AG20443 (cell line): ENCODE measurements around the gene MTA1.

Experiments
- DNase-seq: peaks from one replicate; pipeline ENCODE4 v3.0.0; 2012; ENCODE audit warnings: low spot score, mixed read lengths

MTA1 gene

GRCh38 chr14:105445901-105446845 is 26.5 kb downstream of the MTA1 start:
- no peak for DNase-seq

- no peak for DNase-seq
These were observed 27.3 kb downstream of the MTA1 start for GRCh38 chr14:105446971-105447370.

GRCh38 chr14:105447651-105448640 is 28.3 kb downstream of the MTA1 start:
- no peak for DNase-seq

GRCh38 chr14:105448706-105449111 is 29.1 kb downstream of the MTA1 start:
- DNase-seq = peak; percentile 97

- DNase-seq = no peak
These were observed 29.9 kb downstream of the MTA1 start for GRCh38 chr14:105449276-105450122.

- DNase-seq = no peak
These were observed 30.5 kb downstream of the MTA1 start for GRCh38 chr14:105450123-105450505.

- DNase-seq = no peak
These were observed 31.5 kb downstream of the MTA1 start for GRCh38 chr14:105450864-105451720.

GRCh38 chr14:105452963-105453362 is 33.3 kb downstream of the MTA1 start:
- DNase-seq = no peak

- DNase-seq = no peak
These were observed 34.2 kb downstream of the MTA1 start for GRCh38 chr14:105453847-105454246.

- no peak for DNase-seq
These were observed 35.5 kb downstream of the MTA1 start for GRCh38 chr14:105455086-105455640.

- no peak for DNase-seq
These were observed 36.4 kb downstream of the MTA1 start for GRCh38 chr14:105455766-105456660.

- DNase-seq = no peak
These were observed 37.4 kb downstream of the MTA1 start for GRCh38 chr14:105456736-105457617.

GRCh38 chr14:105458010-105458409 is 38.4 kb downstream of the MTA1 start:
- DNase-seq = no peak

- no peak for DNase-seq
These were observed 38.9 kb downstream of the MTA1 start for GRCh38 chr14:105458571-105458970.

GRCh38 chr14:105460116-105460515 is 40.5 kb downstream of the MTA1 start:
- no peak for DNase-seq

- no peak for DNase-seq
These were observed 41.0 kb downstream of the MTA1 start for GRCh38 chr14:105460616-105461015.

- no peak for DNase-seq
These were observed 42.3 kb downstream of the MTA1 start for GRCh38 chr14:105461903-105462302.

- no peak for DNase-seq
These were observed 44.9 kb downstream of the MTA1 start for GRCh38 chr14:105464501-105464900.
